Retinal pigment epithelial cell (primary cell): ENCODE data around the gene ERC1.
"Not testable (repeated sequence)": the region's sequence is repeated elsewhere in the genome, so short reads cannot be mapped to it uniquely, and the experiment has no call there.

Experiments
- DNase-seq: peaks from one replicate; pipeline ENCODE4 v3.0.0-alpha.2; 2010; ENCODE audit warnings: low read depth
- H3K4me3 ChIP-seq: 2 replicates; pipeline ENCODE4 v1.5.1; 2011; ENCODE audit warnings: mild to moderate bottlenecking, low read length, control low read depth, moderate library complexity
- CTCF ChIP-seq: conservative IDR thresholded peaks from 2 replicates; pipeline ENCODE4 v1.5.1; 2011; ENCODE audit warnings: low read depth, low read length, control low read depth, inconsistent platforms

ERC1 gene

GRCh38 chr12:1226951-1227350 is 235.9 kb downstream of the ERC1 start:
- no peak for DNase-seq
- TF ChIP-seq CTCF = no peak
- no peak overlapping the region for H3K4me3 ChIP-seq

DNA sequence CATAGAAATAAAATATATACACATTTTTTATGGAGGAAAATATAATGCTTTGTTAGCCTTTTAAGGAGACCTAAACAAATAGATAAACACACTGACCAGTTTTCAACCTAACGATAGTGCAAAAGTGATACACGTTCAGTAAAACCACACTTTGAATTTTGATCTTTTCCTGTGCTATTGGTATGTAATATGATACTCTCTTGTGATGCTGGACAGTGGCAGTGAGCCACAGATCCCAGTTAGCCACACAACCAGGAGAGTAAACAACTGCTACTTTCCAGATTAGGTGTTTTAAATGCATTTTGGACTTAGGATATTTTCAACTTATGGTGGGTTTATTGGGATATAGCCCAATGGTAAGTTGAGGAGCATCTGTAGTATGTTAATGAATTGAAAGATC is 243.1 kb downstream of the ERC1 start:
- no peak for DNase-seq
- TF ChIP-seq CTCF = no peak

DNA sequence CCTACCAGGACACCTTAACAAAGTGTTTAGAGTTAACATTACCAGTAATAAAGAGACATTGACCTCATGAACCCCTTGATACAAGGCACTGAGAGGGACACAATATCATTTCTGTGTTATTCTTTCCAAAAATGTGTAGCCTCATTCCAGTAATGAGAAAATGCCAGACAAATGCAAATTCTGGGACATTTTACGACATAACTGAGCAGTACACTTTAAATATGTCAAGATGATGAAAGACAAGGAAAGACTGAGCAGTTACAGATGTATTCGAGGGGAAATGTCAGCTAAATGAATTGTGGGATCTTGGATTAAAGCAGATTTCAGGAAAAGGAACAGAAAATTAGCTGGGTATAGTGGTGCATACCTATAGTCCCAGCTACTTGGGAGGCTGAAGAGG is 255.6 kb downstream of the ERC1 start:
- no peak for DNase-seq

More for the DNA sequence above, 243.1 kb downstream of the ERC1 start:
- no peak overlapping the region for H3K4me3 ChIP-seq

DNA sequence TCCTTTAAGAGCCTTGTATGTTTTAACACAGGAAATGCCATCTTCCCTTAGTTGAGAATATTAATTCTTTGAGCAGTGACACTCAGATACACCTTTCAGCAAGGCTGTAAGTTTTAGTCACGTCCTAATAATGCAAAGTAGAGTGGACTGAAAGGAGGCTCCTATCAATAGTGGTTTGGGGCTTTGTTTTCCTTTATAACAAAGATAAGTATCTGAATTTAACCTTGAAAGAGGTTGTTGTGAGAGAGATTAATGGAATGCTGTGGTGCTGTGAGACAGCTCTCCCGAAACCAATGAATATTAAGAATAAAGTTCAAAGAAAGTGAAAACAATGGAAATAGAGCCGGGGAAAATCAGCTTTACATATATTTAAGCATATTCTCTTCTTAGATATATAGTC is 259.6 kb downstream of the ERC1 start:
- no peak for DNase-seq
- TF ChIP-seq CTCF = no peak
- no peak overlapping the region for H3K4me3 ChIP-seq

More for the DNA sequence above, 255.6 kb downstream of the ERC1 start:
- TF ChIP-seq CTCF = no peak
- H3K4me3 ChIP-seq = no peak overlapping the region

DNA sequence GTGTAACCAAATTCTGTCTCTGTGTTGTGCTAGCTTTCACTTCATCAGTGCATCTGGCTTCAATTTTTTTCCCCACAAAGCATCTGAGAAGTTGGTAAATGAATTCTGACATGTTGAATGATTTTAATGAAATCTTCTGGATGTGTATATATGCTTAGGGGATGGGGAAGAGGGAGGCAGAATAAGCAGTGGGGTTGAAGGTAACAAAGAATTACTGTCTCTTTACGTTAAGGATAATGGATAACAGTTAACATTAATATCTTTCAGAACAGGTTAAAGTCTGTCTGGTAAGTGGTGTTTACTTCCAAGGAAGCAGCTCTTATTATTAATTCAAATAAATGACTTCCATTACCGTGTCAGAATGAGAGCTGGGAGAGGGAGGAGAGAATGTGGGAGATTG is 261.7 kb downstream of the ERC1 start:
- no peak overlapping the region for H3K4me3 ChIP-seq

DNA sequence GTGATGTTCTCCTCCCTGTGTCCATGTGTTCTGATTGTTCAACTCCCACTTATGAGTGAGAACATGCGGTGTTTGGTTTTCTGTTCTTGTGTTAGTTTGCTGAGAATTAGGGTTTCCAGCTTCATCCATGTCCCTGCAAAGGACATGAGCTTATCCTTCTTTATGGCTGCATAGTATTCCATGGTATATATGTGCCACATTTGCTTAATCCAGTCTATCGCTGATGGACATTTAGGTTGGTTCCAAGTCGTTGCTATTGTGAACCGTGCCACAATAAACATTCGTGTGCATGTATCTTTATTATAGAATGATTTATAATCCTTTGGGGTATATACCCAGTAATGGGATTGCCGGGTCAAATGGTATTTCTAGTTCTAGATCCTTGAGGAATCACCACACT is 264.1 kb downstream of the ERC1 start:
- not testable (repeated sequence) for DNase-seq

More for the DNA sequence above, 261.7 kb downstream of the ERC1 start:
- no peak for DNase-seq
- no peak for TF ChIP-seq CTCF

DNA sequence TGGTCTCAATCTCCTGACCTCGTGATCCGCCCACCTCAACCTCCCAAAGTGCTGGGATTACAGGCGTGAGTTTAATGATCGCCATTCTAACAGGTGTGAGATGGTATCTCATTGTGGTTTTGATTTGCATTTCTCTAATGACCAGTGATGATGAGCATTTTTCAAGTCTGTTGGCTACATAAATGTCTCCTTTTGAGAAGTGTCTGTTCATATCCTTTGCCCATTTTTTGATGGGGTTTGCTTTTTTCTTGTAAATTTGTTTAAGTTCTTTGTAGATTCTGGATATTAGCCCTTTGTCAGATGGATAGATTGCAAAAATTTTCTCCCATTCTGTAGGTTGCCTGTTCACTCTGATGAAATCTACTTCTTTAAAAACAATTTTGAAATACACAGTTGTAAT is 264.8 kb downstream of the ERC1 start:
- DNase-seq, H3K4me3 ChIP-seq: not testable (repeated sequence)

More for the DNA sequence above, 264.1 kb downstream of the ERC1 start:
- not testable (repeated sequence) for H3K4me3 ChIP-seq

GRCh38 chr12:1256285-1256684 is 265.3 kb downstream of the ERC1 start:
- no peak for DNase-seq
- no peak overlapping the region for H3K4me3 ChIP-seq
- TF ChIP-seq CTCF = no peak
